SK-N-MC (cell line): ENCODE measurements around the gene TMEM127.

Experiments
- EZH2 ChIP-seq: fragments of 200-600 bp; sonication (generic); IDR thresholded peaks from one replicate; pipeline ENCODE4 v1.6.1; 2017; ENCODE audit warnings: antibody characterized with exemption
- FOXP2 ChIP-seq: optimal IDR thresholded peaks from 2 replicates; pipeline ENCODE3; 2011; ENCODE audit warnings: mild to moderate bottlenecking, moderate library complexity; ENCODE audit not compliant: insufficient read depth; ENCODE audit errors: extremely low read length, control extremely low read depth
- POLR2AphosphoS5 ChIP-seq: IDR thresholded peaks from 2 replicates; pipeline ENCODE4 v1.6.1; 2012; ENCODE audit warnings: mild to moderate bottlenecking, low read depth, low read length, borderline replicate concordance

GRCh38 chr2:96249654-96250053, 16.1 kb downstream of the TMEM127 start:
- TF ChIP-seq EZH2 (no peak), POLR2AphosphoS5 (no peak), FOXP2 (no peak)
